ENCODE data around the gene ILKAP. TPM values are rescaled to one million over a fixed set of nuclear protein-coding genes. Genes with fewer than 3 reads are reported as not detected.
A peak's percentile ranks its signal among the peaks of the same experiment; 100 is the strongest.

ILKAP gene
- 10 to 100 TPM; 75.8 to 99.7 TPM for total RNA-seq

GRCh38 chr2:238203094-238203972 lies at the start of gene ILKAP:
Gene ILKAP (minus strand): TSS chr2:238203695. CDS start chr2:238203553, 142 bp downstream.
- peak; percentile 93 for DNase-seq (ENCODE audit: low spot score)
- Mint-ChIP-seq H3K4me3 (peak within 1 kb of the TSS; percentile 96), H3K27me3 (no peaks in the 10 kb centered on the region), H3K4me1 (ENCODE audit: low read depth in 2 of 2) (peaks cover 38 to 52% of the 10 kb centered on the region in 2 donors), H3K9me3 (no peaks in the 10 kb centered on the region), H3K27ac (peak within 1 kb of the TSS; percentile 81 to 95), H3K36me3 (peaks cover 5% of the 10 kb centered on the region)
- ATAC-seq, result peak; percentile 98 to 99

GRCh38 chr2:238252766-238253630 lies 49.5 kb upstream of the ILKAP start:
- peak; percentile 29 for DNase-seq (ENCODE audit: low spot score)
- H3K36me3 Mint-ChIP-seq, result no peaks in the 10 kb centered on the region
- no peak overlapping the region for H3K4me3 Mint-ChIP-seq
- no peaks in the 10 kb centered on the region for H3K9me3 Mint-ChIP-seq
- no peak for ATAC-seq
- no peaks in the 10 kb centered on the region for H3K4me1 Mint-ChIP-seq (ENCODE audit: low read depth in 2 of 2)
- H3K27ac Mint-ChIP-seq, result no peak overlapping the region
- no peaks in the 10 kb centered on the region for H3K27me3 Mint-ChIP-seq

GRCh38 chr2:238251986-238252385 lies 48.5 kb upstream of the ILKAP start:
- Mint-ChIP-seq H3K4me1 (ENCODE audit: low read depth in 2 of 2) (no peaks in the 10 kb centered on the region), H3K4me3 (no peak overlapping the region), H3K9me3 (no peaks in the 10 kb centered on the region), H3K36me3 (no peaks in the 10 kb centered on the region), H3K27ac (no peak overlapping the region), H3K27me3 (no peaks in the 10 kb centered on the region)
- no peak for DNase-seq (ENCODE audit: low spot score)
- ATAC-seq, result no peak

GRCh38 chr2:238251331-238251730 lies 47.8 kb upstream of the ILKAP start:
- Mint-ChIP-seq H3K27ac (no peak overlapping the region), H3K4me3 (no peak overlapping the region), H3K9me3 (no peaks in the 10 kb centered on the region), H3K36me3 (no peaks in the 10 kb centered on the region), H3K4me1 (ENCODE audit: low read depth in 2 of 2) (no peaks in the 10 kb centered on the region), H3K27me3 (no peaks in the 10 kb centered on the region)
- ATAC-seq (no peak), DNase-seq (ENCODE audit: low spot score) (no peak)

- no peak for DNase-seq (ENCODE audit: low spot score)
- no peak overlapping the region for H3K27ac Mint-ChIP-seq
- ATAC-seq, result no peak
- no peaks in the 10 kb centered on the region for H3K27me3 Mint-ChIP-seq
- H3K4me3 Mint-ChIP-seq, result no peak overlapping the region
- no peaks in the 10 kb centered on the region for H3K4me1 Mint-ChIP-seq (ENCODE audit: low read depth in 2 of 2)
- no peaks in the 10 kb centered on the region for H3K9me3 Mint-ChIP-seq
- no peaks in the 10 kb centered on the region for H3K36me3 Mint-ChIP-seq
Measured at GRCh38 chr2:238250896-238251295, 47.4 kb upstream of the ILKAP start.

- H3K9me3 Mint-ChIP-seq, result no peaks in the 10 kb centered on the region
- peak; percentile 54 for DNase-seq (ENCODE audit: low spot score)
- H3K27me3 Mint-ChIP-seq, result no peaks in the 10 kb centered on the region
- ATAC-seq, result peak in 1 of 2 donors; percentile 37
- H3K4me3 Mint-ChIP-seq, result no peak overlapping the region
- no peaks in the 10 kb centered on the region for H3K4me1 Mint-ChIP-seq (ENCODE audit: low read depth in 2 of 2)
- no peak overlapping the region for H3K27ac Mint-ChIP-seq
- H3K36me3 Mint-ChIP-seq, result no peaks in the 10 kb centered on the region
Measured at GRCh38 chr2:238247841-238248453, 44.5 kb upstream of the ILKAP start.

GRCh38 chr2:238247002-238247822 lies 43.7 kb upstream of the ILKAP start:
- Mint-ChIP-seq H3K27me3 (no peaks in the 10 kb centered on the region), H3K9me3 (no peaks in the 10 kb centered on the region), H3K27ac (no peak overlapping the region), H3K4me1 (ENCODE audit: low read depth in 2 of 2) (no peaks in the 10 kb centered on the region), H3K36me3 (no peaks in the 10 kb centered on the region), H3K4me3 (no peak overlapping the region)
- DNase-seq (ENCODE audit: low spot score) (peak; percentile 25), ATAC-seq (no peak)

GRCh38 chr2:238244151-238244550 lies 40.7 kb upstream of the ILKAP start:
- H3K27ac Mint-ChIP-seq, result no peak overlapping the region
- no peaks in the 10 kb centered on the region for H3K9me3 Mint-ChIP-seq
- H3K27me3 Mint-ChIP-seq, result no peaks in the 10 kb centered on the region
- H3K36me3 Mint-ChIP-seq, result no peaks in the 10 kb centered on the region
- no peak for ATAC-seq
- no peak for DNase-seq (ENCODE audit: low spot score)
- no peak overlapping the region for H3K4me3 Mint-ChIP-seq
- peaks cover 5 to 9% of the 10 kb centered on the region in 2 donors for H3K4me1 Mint-ChIP-seq (ENCODE audit: low read depth in 2 of 2)

GRCh38 chr2:238243496-238244076 lies 40.1 kb upstream of the ILKAP start:
- peaks cover 5 to 9% of the 10 kb centered on the region in 2 donors for H3K4me1 Mint-ChIP-seq (ENCODE audit: low read depth in 2 of 2)
- H3K27me3 Mint-ChIP-seq, result no peaks in the 10 kb centered on the region
- no peak overlapping the region for H3K27ac Mint-ChIP-seq
- ATAC-seq, result no peak
- DNase-seq (ENCODE audit: low spot score), result no peak
- H3K36me3 Mint-ChIP-seq, result no peaks in the 10 kb centered on the region
- H3K9me3 Mint-ChIP-seq, result no peaks in the 10 kb centered on the region
- H3K4me3 Mint-ChIP-seq, result no peak overlapping the region

GRCh38 chr2:238242731-238243495 lies 39.4 kb upstream of the ILKAP start:
- H3K27ac Mint-ChIP-seq, result no peak overlapping the region
- DNase-seq (ENCODE audit: low spot score) (no peak), ATAC-seq (no peak)
- peaks cover 5 to 9% of the 10 kb centered on the region in 2 donors for H3K4me1 Mint-ChIP-seq (ENCODE audit: low read depth in 2 of 2)
- no peak overlapping the region for H3K4me3 Mint-ChIP-seq
- H3K27me3 Mint-ChIP-seq, result no peaks in the 10 kb centered on the region
- H3K9me3 Mint-ChIP-seq, result no peaks in the 10 kb centered on the region
- no peaks in the 10 kb centered on the region for H3K36me3 Mint-ChIP-seq

- H3K9me3 Mint-ChIP-seq, result no peaks in the 10 kb centered on the region
- peaks cover 5 to 9% of the 10 kb centered on the region in 2 donors for H3K4me1 Mint-ChIP-seq (ENCODE audit: low read depth in 2 of 2)
- H3K36me3 Mint-ChIP-seq, result no peaks in the 10 kb centered on the region
- H3K27ac Mint-ChIP-seq, result peak overlapping the region in 1 of 2 donors; percentile 2
- DNase-seq (ENCODE audit: low spot score), result no peak
- ATAC-seq, result no peak
- H3K4me3 Mint-ChIP-seq, result peak overlapping the region; percentile 46
- H3K27me3 Mint-ChIP-seq, result no peaks in the 10 kb centered on the region
Measured at GRCh38 chr2:238241970-238242369, 38.5 kb upstream of the ILKAP start.

All from natural killer cell treated with Interleukin-12 subunit alpha and Interleukin-12 subunit beta and Interleukin-15 and Interleukin-18, amount 100 ng/mL, for 72 hours (primary cell).